Stomach (tissue), 4 donors: ENCODE data around the gene NOS1.

ENCODE experiments used
- POLR2A ChIP-seq, 4 donors: fragments of 450-650 bp; IDR thresholded peaks; one replicate each; pipeline ENCODE4 v1.6.1; 2016; ENCODE audit warnings: antibody characterized with exemption in 4 of 4, control low read depth in 2 of 4, mild to moderate bottlenecking in 1 of 4, moderate library complexity in 1 of 4
- POLR2AphosphoS5 ChIP-seq, 3 donors: sonication (generic); formaldehyde crosslinking; IDR thresholded peaks; one replicate each; pipeline ENCODE4 v1.6.1; 2016; ENCODE audit warnings: antibody characterized with exemption in 3 of 3
- TF ChIP-seq, protein P1 (sequence below), 7 experiments: fragments of 450-650 bp in 4 of 7; fragments of 200-600 bp in 3 of 7; sonication (generic) in 3 of 7; IDR thresholded peaks; one replicate each; pipeline ENCODE4 v1.5.1; 2016 to 2019; ENCODE audit warnings: antibody characterized with exemption in 7 of 7, control low read depth in 2 of 7, mild to moderate bottlenecking in 1 of 7

DNA sequence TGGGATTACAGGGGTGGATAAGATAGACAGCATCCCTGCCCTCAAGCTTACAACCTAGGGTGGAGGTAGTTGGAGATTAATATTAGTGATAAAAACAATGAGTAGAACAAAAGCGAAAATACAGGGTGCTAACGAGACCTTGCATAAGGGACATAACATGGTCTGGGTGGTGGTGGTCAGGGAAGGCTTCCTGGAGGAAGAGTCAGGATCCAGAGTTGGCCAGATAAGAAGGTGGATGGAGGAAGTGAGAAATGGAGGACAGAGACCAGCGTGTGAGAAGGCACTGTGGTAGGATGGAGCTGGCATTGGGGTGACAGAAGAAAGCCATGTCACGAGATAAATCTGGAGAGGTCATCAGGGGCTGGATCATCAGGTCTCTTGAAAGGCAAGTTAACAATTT lies 19.2 kb downstream of the NOS1 start:
- TF ChIP-seq, protein P1, sequence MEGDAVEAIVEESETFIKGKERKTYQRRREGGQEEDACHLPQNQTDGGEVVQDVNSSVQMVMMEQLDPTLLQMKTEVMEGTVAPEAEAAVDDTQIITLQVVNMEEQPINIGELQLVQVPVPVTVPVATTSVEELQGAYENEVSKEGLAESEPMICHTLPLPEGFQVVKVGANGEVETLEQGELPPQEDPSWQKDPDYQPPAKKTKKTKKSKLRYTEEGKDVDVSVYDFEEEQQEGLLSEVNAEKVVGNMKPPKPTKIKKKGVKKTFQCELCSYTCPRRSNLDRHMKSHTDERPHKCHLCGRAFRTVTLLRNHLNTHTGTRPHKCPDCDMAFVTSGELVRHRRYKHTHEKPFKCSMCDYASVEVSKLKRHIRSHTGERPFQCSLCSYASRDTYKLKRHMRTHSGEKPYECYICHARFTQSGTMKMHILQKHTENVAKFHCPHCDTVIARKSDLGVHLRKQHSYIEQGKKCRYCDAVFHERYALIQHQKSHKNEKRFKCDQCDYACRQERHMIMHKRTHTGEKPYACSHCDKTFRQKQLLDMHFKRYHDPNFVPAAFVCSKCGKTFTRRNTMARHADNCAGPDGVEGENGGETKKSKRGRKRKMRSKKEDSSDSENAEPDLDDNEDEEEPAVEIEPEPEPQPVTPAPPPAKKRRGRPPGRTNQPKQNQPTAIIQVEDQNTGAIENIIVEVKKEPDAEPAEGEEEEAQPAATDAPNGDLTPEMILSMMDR (IDR thresholded peaks at IDR 0.05) = no peak
- TF ChIP-seq POLR2A (IDR thresholded peaks at IDR 0.05) = no peak
- TF ChIP-seq POLR2AphosphoS5 (IDR thresholded peaks at IDR 0.05) = no peak
